ENCODE measurements around the gene MED26. TPM values are rescaled to one million over a fixed set of nuclear protein-coding genes. Genes with fewer than 3 reads are reported as not detected.

MED26 gene
- polyA plus RNA-seq, 3 donors: 3.0 to 6.2 (median 3.4) TPM

GRCh38 chr19:16621165-16621800 is 6.7 kb downstream of the MED26 start:
- H3K27ac ChIP-seq (ENCODE audit: low read depth, low read length): no peak overlapping the region
- 67 to 82% (median 75%) methylated on average over 7 of the region's 7 CpGs for WGBS, 3 donors

GRCh38 chr19:16620584-16620983 is 7.4 kb downstream of the MED26 start:
- 48 to 82% (median 74%) methylated on average over 3 of the region's 3 CpGs for WGBS, 3 donors
- H3K27ac ChIP-seq (ENCODE audit: low read depth, low read length): no peak overlapping the region

GRCh38 chr19:16620018-16620417 is 8.0 kb downstream of the MED26 start:
- no peak overlapping the region for H3K27ac ChIP-seq (ENCODE audit: low read depth, low read length)
- 81 to 88% (median 87%) methylated on average over 5 of the region's 5 CpGs for WGBS, 3 donors

- 41 to 62% (median 61%) methylated on average over 7 of the region's 7 CpGs for WGBS, 3 donors
- no peak overlapping the region for H3K27ac ChIP-seq (ENCODE audit: low read depth, low read length)
Measured at GRCh38 chr19:16619457-16619856, 8.5 kb downstream of the MED26 start.

GRCh38 chr19:16618248-16618647 is 9.8 kb downstream of the MED26 start:
- no peak overlapping the region for H3K27ac ChIP-seq (ENCODE audit: low read depth, low read length)
- 86 to 97% (median 95%) methylated on average over 7 of the region's 7 CpGs for WGBS, 3 donors

- no peak overlapping the region for H3K27ac ChIP-seq (ENCODE audit: low read depth, low read length)
- 42 to 75% (median 47%) methylated on average over 1 of the region's 1 CpG for WGBS, 3 donors
Measured at GRCh38 chr19:16615808-16616207, 12.2 kb downstream of the MED26 start.

GRCh38 chr19:16614941-16615340 is 13.1 kb downstream of the MED26 start:
- WGBS, 3 donors: 26 to 40% (median 28%) methylated on average over 2 of the region's 2 CpGs
- H3K27ac ChIP-seq (ENCODE audit: low read depth, low read length): no peak overlapping the region

- H3K27ac ChIP-seq (ENCODE audit: low read depth, low read length): no peak overlapping the region
- 72 to 84% (median 73%) methylated on average over 2 of the region's 2 CpGs for WGBS, 3 donors
Measured at GRCh38 chr19:16613841-16614240, 14.2 kb downstream of the MED26 start.

GRCh38 chr19:16612636-16613035 is 15.4 kb downstream of the MED26 start:
- H3K27ac ChIP-seq (ENCODE audit: low read depth, low read length): no peak overlapping the region
- WGBS, 3 donors: 29 to 55% (median 31%) methylated on average over 3 of the region's 3 CpGs

- 86 to 92% (median 88%) methylated on average over 6 of the region's 6 CpGs for WGBS, 3 donors
- no peak overlapping the region for H3K27ac ChIP-seq (ENCODE audit: low read depth, low read length)
Measured at GRCh38 chr19:16611121-16611520, 16.9 kb downstream of the MED26 start.

- H3K27ac ChIP-seq (ENCODE audit: low read depth, low read length): no peak overlapping the region
- WGBS, 3 donors: 80 to 88% (median 86%) methylated on average over 5 of the region's 5 CpGs
Measured at GRCh38 chr19:16609511-16610200, 18.3 kb downstream of the MED26 start.

- H3K27ac ChIP-seq (ENCODE audit: low read depth, low read length): no peak overlapping the region
- 85 to 92% (median 85%) methylated on average over 1 of the region's 1 CpG for WGBS, 3 donors
Measured at GRCh38 chr19:16608290-16608739, 19.7 kb downstream of the MED26 start.

GRCh38 chr19:16607819-16608218 is 20.2 kb downstream of the MED26 start:
- no peak overlapping the region for H3K27ac ChIP-seq (ENCODE audit: low read depth, low read length)
- WGBS, 3 donors: 65 to 83% (median 77%) methylated on average over 12 of the region's 12 CpGs

- 44 to 66% (median 57%) methylated on average over 8 of the region's 8 CpGs for WGBS, 3 donors
- H3K27ac ChIP-seq (ENCODE audit: low read depth, low read length): no peak overlapping the region
Measured at GRCh38 chr19:16605553-16605994, 22.4 kb downstream of the MED26 start.

- H3K27ac ChIP-seq (ENCODE audit: low read depth, low read length): no peak overlapping the region
Measured at GRCh38 chr19:16605115-16605514, 22.9 kb downstream of the MED26 start.

GRCh38 chr19:16604615-16605014 is 23.4 kb downstream of the MED26 start:
- H3K27ac ChIP-seq (ENCODE audit: low read depth, low read length): no peak overlapping the region
- WGBS, 3 donors: 74 to 95% (median 78%) methylated on average over 6 of the region's 6 CpGs

More at GRCh38 chr19:16605115-16605514, 22.9 kb downstream of the MED26 start:
- WGBS, 3 donors: 85 to 92% (median 86%) methylated on average over 3 of the region's 3 CpGs

GRCh38 chr19:16603090-16603489 is 24.9 kb downstream of the MED26 start:
- 24 to 66% (median 55%) methylated on average over 3 of the region's 3 CpGs for WGBS, 3 donors
- H3K27ac ChIP-seq (ENCODE audit: low read depth, low read length): no peak overlapping the region

GRCh38 chr19:16601378-16602052 is 26.5 kb downstream of the MED26 start:
- 75 to 94% (median 91%) methylated on average over 20 of the region's 20 CpGs for WGBS, 3 donors
- H3K27ac ChIP-seq (ENCODE audit: low read depth, low read length): no peak overlapping the region

GRCh38 chr19:16600824-16601223 is 27.2 kb downstream of the MED26 start:
- WGBS, 3 donors: 89 to 94% (median 94%) methylated on average over 5 of the region's 5 CpGs
- H3K27ac ChIP-seq (ENCODE audit: low read depth, low read length): no peak overlapping the region

Data from adipose tissue (tissue), 3 donors.